GM12872 (cell line): ENCODE data around the gene ZBTB21.

ENCODE experiments used
- TF ChIP-seq, protein P1 (sequence below): IDR thresholded peaks from 3 replicates; pipeline ENCODE4 v1.5.1; 2011; ENCODE audit warnings: low read depth, mild to moderate bottlenecking, low read length, moderate library complexity; ENCODE audit not compliant: insufficient read depth

ZBTB21 gene

DNA sequence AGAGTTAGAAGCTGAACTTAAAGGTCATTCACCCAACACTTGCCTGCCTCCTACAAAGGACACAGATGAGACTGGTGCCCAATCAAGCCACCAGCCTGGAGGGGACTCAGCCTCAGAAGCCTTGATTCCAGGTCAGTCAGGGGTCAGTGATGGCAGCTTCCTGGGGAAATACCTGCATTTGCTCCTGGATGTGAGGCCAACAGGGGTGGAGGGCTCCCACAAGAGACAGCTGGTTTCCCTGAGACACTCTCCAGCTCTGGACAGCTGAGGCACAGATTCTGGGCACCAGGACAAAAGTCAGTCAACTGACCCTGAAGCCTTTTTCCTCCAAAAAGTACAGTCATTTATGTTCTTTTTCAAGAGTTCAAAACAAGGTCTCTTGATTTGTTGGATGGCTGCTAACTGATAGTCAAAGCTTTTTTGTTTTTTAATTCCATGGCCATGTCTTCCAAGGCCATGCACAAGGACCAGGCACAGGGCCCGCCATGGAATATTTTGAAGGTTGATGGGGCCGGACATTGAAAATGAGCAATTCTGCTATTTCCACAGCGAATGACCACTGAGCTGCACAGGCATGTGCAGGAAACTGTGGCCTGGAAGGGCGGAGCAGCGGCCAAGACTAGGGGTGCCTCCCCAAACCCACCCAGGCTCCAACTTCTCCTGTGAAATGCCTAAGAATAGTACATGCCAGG is 58.1 kb downstream of the ZBTB21 start:
- TF ChIP-seq, protein P1, sequence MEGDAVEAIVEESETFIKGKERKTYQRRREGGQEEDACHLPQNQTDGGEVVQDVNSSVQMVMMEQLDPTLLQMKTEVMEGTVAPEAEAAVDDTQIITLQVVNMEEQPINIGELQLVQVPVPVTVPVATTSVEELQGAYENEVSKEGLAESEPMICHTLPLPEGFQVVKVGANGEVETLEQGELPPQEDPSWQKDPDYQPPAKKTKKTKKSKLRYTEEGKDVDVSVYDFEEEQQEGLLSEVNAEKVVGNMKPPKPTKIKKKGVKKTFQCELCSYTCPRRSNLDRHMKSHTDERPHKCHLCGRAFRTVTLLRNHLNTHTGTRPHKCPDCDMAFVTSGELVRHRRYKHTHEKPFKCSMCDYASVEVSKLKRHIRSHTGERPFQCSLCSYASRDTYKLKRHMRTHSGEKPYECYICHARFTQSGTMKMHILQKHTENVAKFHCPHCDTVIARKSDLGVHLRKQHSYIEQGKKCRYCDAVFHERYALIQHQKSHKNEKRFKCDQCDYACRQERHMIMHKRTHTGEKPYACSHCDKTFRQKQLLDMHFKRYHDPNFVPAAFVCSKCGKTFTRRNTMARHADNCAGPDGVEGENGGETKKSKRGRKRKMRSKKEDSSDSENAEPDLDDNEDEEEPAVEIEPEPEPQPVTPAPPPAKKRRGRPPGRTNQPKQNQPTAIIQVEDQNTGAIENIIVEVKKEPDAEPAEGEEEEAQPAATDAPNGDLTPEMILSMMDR: no peak

DNA sequence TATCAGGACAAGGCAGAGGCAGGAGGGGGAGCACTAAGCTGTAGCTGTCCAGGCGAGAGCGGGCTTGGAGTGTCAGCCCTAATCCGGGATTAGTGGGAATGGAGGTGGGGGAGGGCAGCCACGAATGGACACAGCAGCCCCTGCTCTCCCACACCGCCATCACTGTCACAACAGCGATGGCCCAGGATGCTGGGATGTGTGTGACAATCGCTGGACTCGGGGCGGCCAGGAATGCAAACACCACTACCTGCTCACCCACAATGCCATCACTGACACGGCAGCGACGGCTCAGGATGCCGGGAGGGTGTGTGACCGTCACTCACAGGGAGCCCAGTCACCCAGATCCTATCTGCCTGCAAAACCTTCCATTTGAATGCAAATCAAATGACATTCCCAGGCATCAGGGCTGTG is 59.2 kb downstream of the ZBTB21 start:
- TF ChIP-seq, protein P1: no peak

DNA sequence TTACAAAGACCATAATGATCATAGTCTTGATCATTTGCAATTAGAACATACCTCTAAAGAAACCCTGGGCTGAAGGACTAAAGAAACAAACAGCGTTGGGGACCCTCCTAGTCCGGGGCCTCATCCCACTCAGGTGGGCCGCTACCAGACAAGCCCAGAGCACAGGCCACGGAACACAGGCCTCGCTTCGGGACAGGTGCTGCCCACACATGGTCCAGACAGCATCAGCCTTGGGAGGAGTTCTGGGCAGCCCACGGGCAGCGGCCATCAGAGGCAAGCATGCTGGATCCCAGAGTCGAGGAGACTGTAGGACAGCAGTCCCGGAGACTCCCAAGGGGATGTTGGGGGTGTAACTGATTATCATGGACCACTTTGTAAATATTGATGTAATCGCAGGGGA is 61.3 kb downstream of the ZBTB21 start:
- TF ChIP-seq, protein P1: no peak

DNA sequence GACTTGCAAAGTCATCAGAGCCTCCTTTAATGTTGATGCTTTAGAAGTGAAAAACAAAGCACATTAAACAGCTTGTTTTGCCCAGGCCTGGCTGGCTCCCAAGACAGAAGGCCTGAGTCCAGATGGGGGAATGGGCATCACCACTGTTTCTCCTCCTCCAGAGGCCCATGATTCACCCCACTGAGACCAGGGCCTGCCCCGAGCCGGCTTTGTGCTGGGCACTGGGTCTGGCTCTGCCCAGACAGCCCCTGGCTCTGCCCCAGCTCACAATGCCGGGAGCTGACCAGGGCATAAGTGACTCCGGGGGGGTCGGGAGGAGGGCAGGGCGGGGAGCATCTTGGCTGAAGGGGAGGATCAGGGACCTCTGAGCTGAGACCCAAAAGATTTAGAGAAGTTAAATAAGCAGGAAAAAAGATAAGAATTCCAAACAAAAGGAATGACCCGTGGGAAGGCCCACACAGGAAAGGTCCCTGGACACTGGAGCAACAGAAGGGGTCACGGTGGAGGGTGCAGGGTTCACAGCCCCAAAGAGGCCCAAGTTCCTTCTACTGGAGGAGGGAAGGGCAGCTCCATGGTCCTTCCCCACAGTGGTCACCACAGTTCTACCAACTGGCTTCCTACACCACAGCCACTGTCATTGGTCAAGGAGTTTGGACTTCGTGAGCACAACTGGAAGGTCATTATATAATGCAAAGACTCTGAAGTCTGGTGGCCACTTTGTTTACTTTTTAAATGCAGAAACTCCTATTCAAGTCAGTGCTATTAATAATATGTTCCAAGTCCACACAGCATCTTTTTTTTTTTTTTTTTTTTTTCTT is 61.9 kb downstream of the ZBTB21 start:
- TF ChIP-seq, protein P1: no peak

DNA sequence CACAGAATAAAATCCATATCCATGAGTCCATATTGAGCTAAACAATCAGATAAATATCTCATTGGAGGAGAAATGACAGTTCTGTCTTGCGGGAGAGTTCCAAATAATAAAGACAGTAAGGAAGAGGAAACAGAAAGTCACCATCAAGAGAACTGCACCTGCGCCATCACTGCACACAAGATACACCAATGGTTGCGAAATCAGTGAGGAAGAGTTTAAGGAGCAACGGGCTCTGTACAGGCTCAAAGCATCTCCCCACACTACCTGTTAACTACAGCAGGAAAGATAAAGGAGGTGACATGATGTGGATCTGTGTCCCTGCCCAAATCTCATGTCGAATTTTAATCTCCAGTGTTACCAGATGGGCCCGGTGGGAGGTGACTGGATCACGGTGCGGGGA is 64.2 kb downstream of the ZBTB21 start:
- TF ChIP-seq, protein P1: no peak

DNA sequence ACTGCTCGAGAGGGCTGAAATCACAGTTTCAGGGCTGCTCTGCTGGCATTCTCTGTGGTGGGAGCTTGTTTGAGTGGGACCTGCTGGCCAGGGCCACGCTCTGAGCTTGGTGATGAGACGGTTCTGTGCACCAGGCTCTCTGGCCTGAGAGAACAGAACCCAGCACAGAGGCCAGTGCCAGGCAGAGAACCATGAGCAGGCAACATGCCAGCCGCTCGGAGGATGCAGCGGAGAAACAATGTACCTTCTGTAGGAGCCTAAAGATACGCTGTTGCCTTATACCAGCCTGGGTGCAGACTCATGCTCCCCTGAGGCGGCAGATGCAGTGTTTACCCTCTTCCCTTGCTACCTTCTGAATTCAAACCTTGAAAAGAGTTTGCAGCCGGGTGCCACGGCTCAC is 66.3 kb downstream of the ZBTB21 start:
- TF ChIP-seq, protein P1: no peak

DNA sequence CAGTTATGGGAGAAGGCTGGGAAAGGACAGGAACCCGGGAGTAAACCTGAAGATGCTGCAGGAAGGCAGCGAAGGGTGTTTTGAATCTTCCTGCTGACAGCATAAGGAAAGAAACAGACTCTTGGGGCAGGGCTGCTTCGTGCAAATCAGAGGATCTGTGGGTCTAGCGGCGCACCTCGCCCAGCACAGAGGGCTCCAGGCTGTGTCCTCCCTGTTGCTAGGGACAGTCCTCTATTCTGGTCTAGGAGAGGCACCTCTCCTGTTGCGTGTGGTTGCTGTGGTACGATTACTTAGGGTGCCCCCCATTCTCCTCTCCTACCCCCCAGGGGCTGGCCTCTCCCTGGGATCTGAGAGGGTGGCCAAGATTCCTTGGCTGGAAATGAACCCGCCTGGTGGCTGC is 67.7 kb downstream of the ZBTB21 start:
- TF ChIP-seq, protein P1: no peak
